ENCODE data around the gene RCAN1.

DNA sequence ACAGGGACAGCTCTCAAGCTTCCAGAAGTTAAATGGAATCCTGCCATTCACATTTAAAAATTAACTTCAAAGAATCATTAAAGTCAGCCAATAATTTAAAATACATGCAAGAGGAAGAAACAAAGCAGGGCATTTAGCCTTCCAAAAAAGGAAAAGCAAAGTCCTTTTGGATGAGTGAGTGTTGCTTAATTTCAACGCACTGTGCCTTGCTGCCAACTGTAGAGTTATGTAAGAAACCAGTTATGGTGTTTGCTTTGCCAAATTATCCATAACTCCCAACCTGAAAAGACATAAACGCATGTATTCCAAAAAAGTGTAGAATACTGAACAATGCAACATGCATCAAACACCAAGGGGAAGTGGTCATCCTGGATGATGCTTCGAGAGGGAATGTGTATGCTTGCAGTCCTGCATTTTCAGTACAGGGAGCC, 86.8 kb downstream of the RCAN1 start:
- TF ChIP-seq, protein P1, sequence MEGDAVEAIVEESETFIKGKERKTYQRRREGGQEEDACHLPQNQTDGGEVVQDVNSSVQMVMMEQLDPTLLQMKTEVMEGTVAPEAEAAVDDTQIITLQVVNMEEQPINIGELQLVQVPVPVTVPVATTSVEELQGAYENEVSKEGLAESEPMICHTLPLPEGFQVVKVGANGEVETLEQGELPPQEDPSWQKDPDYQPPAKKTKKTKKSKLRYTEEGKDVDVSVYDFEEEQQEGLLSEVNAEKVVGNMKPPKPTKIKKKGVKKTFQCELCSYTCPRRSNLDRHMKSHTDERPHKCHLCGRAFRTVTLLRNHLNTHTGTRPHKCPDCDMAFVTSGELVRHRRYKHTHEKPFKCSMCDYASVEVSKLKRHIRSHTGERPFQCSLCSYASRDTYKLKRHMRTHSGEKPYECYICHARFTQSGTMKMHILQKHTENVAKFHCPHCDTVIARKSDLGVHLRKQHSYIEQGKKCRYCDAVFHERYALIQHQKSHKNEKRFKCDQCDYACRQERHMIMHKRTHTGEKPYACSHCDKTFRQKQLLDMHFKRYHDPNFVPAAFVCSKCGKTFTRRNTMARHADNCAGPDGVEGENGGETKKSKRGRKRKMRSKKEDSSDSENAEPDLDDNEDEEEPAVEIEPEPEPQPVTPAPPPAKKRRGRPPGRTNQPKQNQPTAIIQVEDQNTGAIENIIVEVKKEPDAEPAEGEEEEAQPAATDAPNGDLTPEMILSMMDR (conservative IDR thresholded peaks at IDR 0.05; ENCODE audit: low read depth, low read length) = no peak
- TF ChIP-seq RCOR1 (IDR thresholded peaks at IDR 0.05; ENCODE audit: insufficient replicate concordance, low read length) (no peak), RFX5 (IDR thresholded peaks at IDR 0.05; ENCODE audit: low read depth, low read length) (no peak), FOS (IDR thresholded peaks at IDR 0.05; ENCODE audit: low read depth, low read length) (no peak), SMC3 (IDR thresholded peaks at IDR 0.05; ENCODE audit: low read depth, low read length) (no peak), RAD21 (IDR thresholded peaks at IDR 0.05; ENCODE audit: low read length) (no peak), POLR2A (IDR thresholded peaks at IDR 0.05; ENCODE audit: low read depth, low read length) (no peak), BHLHE40 (IDR thresholded peaks at IDR 0.05; ENCODE audit: low read depth, low read length) (no peak)
- TF ChIP-seq, protein P2, sequence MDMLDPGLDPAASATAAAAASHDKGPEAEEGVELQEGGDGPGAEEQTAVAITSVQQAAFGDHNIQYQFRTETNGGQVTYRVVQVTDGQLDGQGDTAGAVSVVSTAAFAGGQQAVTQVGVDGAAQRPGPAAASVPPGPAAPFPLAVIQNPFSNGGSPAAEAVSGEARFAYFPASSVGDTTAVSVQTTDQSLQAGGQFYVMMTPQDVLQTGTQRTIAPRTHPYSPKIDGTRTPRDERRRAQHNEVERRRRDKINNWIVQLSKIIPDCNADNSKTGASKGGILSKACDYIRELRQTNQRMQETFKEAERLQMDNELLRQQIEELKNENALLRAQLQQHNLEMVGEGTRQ (IDR thresholded peaks at IDR 0.05; ENCODE audit: low read depth, low read length) = no peak
- TF ChIP-seq, protein P3, sequence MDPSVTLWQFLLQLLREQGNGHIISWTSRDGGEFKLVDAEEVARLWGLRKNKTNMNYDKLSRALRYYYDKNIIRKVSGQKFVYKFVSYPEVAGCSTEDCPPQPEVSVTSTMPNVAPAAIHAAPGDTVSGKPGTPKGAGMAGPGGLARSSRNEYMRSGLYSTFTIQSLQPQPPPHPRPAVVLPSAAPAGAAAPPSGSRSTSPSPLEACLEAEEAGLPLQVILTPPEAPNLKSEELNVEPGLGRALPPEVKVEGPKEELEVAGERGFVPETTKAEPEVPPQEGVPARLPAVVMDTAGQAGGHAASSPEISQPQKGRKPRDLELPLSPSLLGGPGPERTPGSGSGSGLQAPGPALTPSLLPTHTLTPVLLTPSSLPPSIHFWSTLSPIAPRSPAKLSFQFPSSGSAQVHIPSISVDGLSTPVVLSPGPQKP (IDR thresholded peaks at IDR 0.05; ENCODE audit: borderline replicate concordance, low read depth, low read length) = no peak

Measured in IMR-90 (cell line).